AG09309 (cell line): ENCODE measurements around the gene ADSS2.

Experiments
- DNase-seq: peaks from one replicate; pipeline ENCODE4 v3.0.0-alpha.2; 2010; ENCODE audit warnings: low read depth
- H3K4me3 ChIP-seq: 2 replicates; pipeline ENCODE4 v1.5.1; 2011; ENCODE audit warnings: mild to moderate bottlenecking, low read depth, low read length, moderate library complexity; ENCODE audit not compliant: control insufficient read depth
- CTCF ChIP-seq: IDR thresholded peaks from 2 replicates; pipeline ENCODE4 v1.5.1; 2011; ENCODE audit warnings: mild to moderate bottlenecking, low read depth, low read length, inconsistent platforms; ENCODE audit not compliant: insufficient read depth, control insufficient read depth; ENCODE audit errors: missing control alignments

ADSS2 gene

GRCh38 chr1:244361764-244362473, 89.8 kb downstream of the ADSS2 start:
- no peak for TF ChIP-seq CTCF
- no peak overlapping the region for H3K4me3 ChIP-seq
- DNase-seq = no peak
